Skeletal muscle tissue (tissue), 4 donors: ENCODE results near the gene PBX1. TPM values are rescaled to one million over a fixed set of nuclear protein-coding genes. Genes with fewer than 3 reads are reported as not detected.

Experiments
- H3K27ac ChIP-seq: one replicate; pipeline ENCODE4 v1.7.0; 2013; ENCODE audit warnings: mild to moderate bottlenecking, low read depth, low read length, inconsistent platforms
- H3K27me3 ChIP-seq, 3 donors: one replicate each; pipeline ENCODE4 v1.7.0; 2013; ENCODE audit warnings: low read length in 3 of 3; ENCODE audit not compliant: control insufficient read depth in 3 of 3, insufficient read depth in 3 of 3
- H3K36me3 ChIP-seq, 3 donors: one replicate each; pipeline ENCODE4 v1.7.0; 2013; ENCODE audit warnings: low read length in 3 of 3; ENCODE audit not compliant: control insufficient read depth in 3 of 3, insufficient read depth in 3 of 3
- H3K4me1 ChIP-seq, 3 donors: one replicate each; pipeline ENCODE4 v1.7.0; 2013; ENCODE audit warnings: low read length in 3 of 3, mild to moderate bottlenecking in 3 of 3; ENCODE audit not compliant: control insufficient read depth in 3 of 3, insufficient read depth in 3 of 3
- H3K4me3 ChIP-seq, 3 donors: one replicate each; pipeline ENCODE4 v1.7.0; 2013; ENCODE audit warnings: low read length in 3 of 3
- H3K9ac ChIP-seq, 3 donors: one replicate each; pipeline ENCODE4 v1.7.0; 2013; ENCODE audit warnings: low read length in 3 of 3, mild to moderate bottlenecking in 3 of 3, moderate library complexity in 2 of 3, low read depth in 1 of 3
- H3K9me3 ChIP-seq, 3 donors: one replicate each; pipeline ENCODE4 v1.7.0; 2013; ENCODE audit warnings: low read length in 3 of 3; ENCODE audit not compliant: control insufficient read depth in 3 of 3
- total RNA-seq: library from RNA; depleted of rRNA; stranded (reverse); fragments of >200 nt; gene quantifications from one replicate; pipeline ENCODE4 v1.2.3, GENCODE V29; 2014
- donor health status: Osteomylitis.

The PBX1 gene
- total RNA-seq, 1 donor from 2014 or later: 53.2 TPM

- no peaks in the 10 kb centered on the region for H3K4me1 ChIP-seq
- H3K36me3 ChIP-seq: no peaks in the 10 kb centered on the region
- no peak overlapping the region for H3K4me3 ChIP-seq
- no peak overlapping the region for H3K27ac ChIP-seq
- no peak overlapping the region for H3K9ac ChIP-seq
- no peaks in the 10 kb centered on the region for H3K27me3 ChIP-seq
- no peaks in the 10 kb centered on the region for H3K9me3 ChIP-seq
Measured at GRCh38 chr1:164864161-164864560, 305.2 kb downstream of the PBX1 start.

- H3K36me3 ChIP-seq: no peaks in the 10 kb centered on the region
- no peaks in the 10 kb centered on the region for H3K4me1 ChIP-seq
- no peak overlapping the region for H3K4me3 ChIP-seq
- no peak overlapping the region for H3K9ac ChIP-seq
- no peak overlapping the region for H3K27ac ChIP-seq
- H3K27me3 ChIP-seq: no peaks in the 10 kb centered on the region
- H3K9me3 ChIP-seq: no peaks in the 10 kb centered on the region
Measured at GRCh38 chr1:164865385-164865784, 306.4 kb downstream of the PBX1 start.

GRCh38 chr1:164867590-164867989 is 308.6 kb downstream of the PBX1 start:
- Histone ChIP-seq H3K27ac (no peak overlapping the region), H3K27me3 (no peaks in the 10 kb centered on the region), H3K4me3 (no peak overlapping the region), H3K36me3 (no peaks in the 10 kb centered on the region), H3K4me1 (no peaks in the 10 kb centered on the region), H3K9ac (no peak overlapping the region), H3K9me3 (no peaks in the 10 kb centered on the region)

GRCh38 chr1:164868990-164869389 is 310.0 kb downstream of the PBX1 start:
- no peak overlapping the region for H3K27ac ChIP-seq
- H3K9ac ChIP-seq: no peak overlapping the region
- no peaks in the 10 kb centered on the region for H3K4me1 ChIP-seq
- no peaks in the 10 kb centered on the region for H3K27me3 ChIP-seq
- H3K4me3 ChIP-seq: no peak overlapping the region
- no peaks in the 10 kb centered on the region for H3K36me3 ChIP-seq
- H3K9me3 ChIP-seq: no peaks in the 10 kb centered on the region

GRCh38 chr1:164875518-164875917 is 316.5 kb downstream of the PBX1 start:
- Histone ChIP-seq H3K27me3 (no peaks in the 10 kb centered on the region), H3K4me1 (no peaks in the 10 kb centered on the region), H3K36me3 (no peaks in the 10 kb centered on the region), H3K27ac (no peak overlapping the region), H3K4me3 (no peak overlapping the region), H3K9me3 (no peaks in the 10 kb centered on the region), H3K9ac (no peak overlapping the region)

GRCh38 chr1:164876398-164877116 is 317.6 kb downstream of the PBX1 start:
- Histone ChIP-seq H3K27me3 (no peaks in the 10 kb centered on the region), H3K4me3 (no peak overlapping the region), H3K4me1 (no peaks in the 10 kb centered on the region), H3K9me3 (no peaks in the 10 kb centered on the region), H3K27ac (no peak overlapping the region), H3K9ac (no peak overlapping the region), H3K36me3 (no peaks in the 10 kb centered on the region)

GRCh38 chr1:164880199-164880598 is 321.2 kb downstream of the PBX1 start:
- Histone ChIP-seq H3K27ac (no peak overlapping the region), H3K4me3 (no peak overlapping the region), H3K27me3 (no peaks in the 10 kb centered on the region), H3K9ac (no peak overlapping the region), H3K4me1 (no peaks in the 10 kb centered on the region), H3K9me3 (no peaks in the 10 kb centered on the region), H3K36me3 (no peaks in the 10 kb centered on the region)

- no peaks in the 10 kb centered on the region for H3K27me3 ChIP-seq
- no peaks in the 10 kb centered on the region for H3K9me3 ChIP-seq
- peaks cover 0 to 2% (median 0%) of the 10 kb centered on the region in 3 donors for H3K36me3 ChIP-seq
- H3K4me3 ChIP-seq: no peak overlapping the region
- H3K27ac ChIP-seq: no peak overlapping the region
- no peak overlapping the region for H3K9ac ChIP-seq
- H3K4me1 ChIP-seq: no peaks in the 10 kb centered on the region
Measured at GRCh38 chr1:164880644-164881043, 321.7 kb downstream of the PBX1 start.

GRCh38 chr1:164885311-164885710 is 326.3 kb downstream of the PBX1 start:
- H3K36me3 ChIP-seq: peaks cover 0 to 2% (median 0%) of the 10 kb centered on the region in 3 donors
- no peaks in the 10 kb centered on the region for H3K9me3 ChIP-seq
- H3K4me3 ChIP-seq: no peak overlapping the region
- H3K4me1 ChIP-seq: no peaks in the 10 kb centered on the region
- H3K27ac ChIP-seq: no peak overlapping the region
- no peak overlapping the region for H3K9ac ChIP-seq
- no peaks in the 10 kb centered on the region for H3K27me3 ChIP-seq

GRCh38 chr1:164886101-164886500 is 327.1 kb downstream of the PBX1 start:
- Histone ChIP-seq H3K4me1 (no peaks in the 10 kb centered on the region), H3K4me3 (no peak overlapping the region), H3K9ac (no peak overlapping the region), H3K27me3 (no peaks in the 10 kb centered on the region), H3K36me3 (peaks cover 0 to 2% (median 0%) of the 10 kb centered on the region in 3 donors), H3K27ac (no peak overlapping the region), H3K9me3 (no peaks in the 10 kb centered on the region)
